Vagina (tissue), 2 donors: Measurements from ENCODE around the gene CLCA2.

ENCODE experiments used
- POLR2A ChIP-seq, 2 donors: fragments of 450-650 bp; IDR thresholded peaks; one replicate each; pipeline ENCODE4 v1.6.1; 2017; ENCODE audit warnings: antibody characterized with exemption in 2 of 2, mild to moderate bottlenecking in 2 of 2, moderate library complexity in 2 of 2
- TF ChIP-seq, protein P1 (sequence below), 3 experiments: fragments of 450-650 bp in 2 of 3; fragments of 200-600 bp in 1 of 3; sonication (generic) in 1 of 3; IDR thresholded peaks; one replicate each; pipeline ENCODE4 v1.5.1; 2017 to 2019; ENCODE audit warnings: antibody characterized with exemption in 3 of 3, mild to moderate bottlenecking in 2 of 3, moderate library complexity in 2 of 3

DNA sequence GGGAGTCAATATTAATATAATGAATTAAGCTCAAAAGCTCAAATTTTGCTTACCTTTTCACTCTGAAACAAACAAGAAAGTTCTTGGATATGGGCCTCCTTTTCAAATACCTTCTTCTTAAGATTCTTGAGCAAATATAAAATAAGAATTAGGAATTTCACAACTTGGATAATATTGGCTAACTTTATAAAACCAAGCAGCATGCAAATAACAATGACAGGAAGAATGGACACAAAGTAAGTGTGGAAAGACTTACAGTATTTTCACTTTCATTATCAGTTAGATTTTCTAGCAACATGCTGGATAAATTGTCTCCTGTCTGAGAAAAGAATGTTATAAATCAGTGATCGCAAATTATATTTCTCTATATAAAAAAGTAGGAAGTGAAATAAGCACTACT is 41.1 kb upstream of the CLCA2 start:
- TF ChIP-seq, protein P1, sequence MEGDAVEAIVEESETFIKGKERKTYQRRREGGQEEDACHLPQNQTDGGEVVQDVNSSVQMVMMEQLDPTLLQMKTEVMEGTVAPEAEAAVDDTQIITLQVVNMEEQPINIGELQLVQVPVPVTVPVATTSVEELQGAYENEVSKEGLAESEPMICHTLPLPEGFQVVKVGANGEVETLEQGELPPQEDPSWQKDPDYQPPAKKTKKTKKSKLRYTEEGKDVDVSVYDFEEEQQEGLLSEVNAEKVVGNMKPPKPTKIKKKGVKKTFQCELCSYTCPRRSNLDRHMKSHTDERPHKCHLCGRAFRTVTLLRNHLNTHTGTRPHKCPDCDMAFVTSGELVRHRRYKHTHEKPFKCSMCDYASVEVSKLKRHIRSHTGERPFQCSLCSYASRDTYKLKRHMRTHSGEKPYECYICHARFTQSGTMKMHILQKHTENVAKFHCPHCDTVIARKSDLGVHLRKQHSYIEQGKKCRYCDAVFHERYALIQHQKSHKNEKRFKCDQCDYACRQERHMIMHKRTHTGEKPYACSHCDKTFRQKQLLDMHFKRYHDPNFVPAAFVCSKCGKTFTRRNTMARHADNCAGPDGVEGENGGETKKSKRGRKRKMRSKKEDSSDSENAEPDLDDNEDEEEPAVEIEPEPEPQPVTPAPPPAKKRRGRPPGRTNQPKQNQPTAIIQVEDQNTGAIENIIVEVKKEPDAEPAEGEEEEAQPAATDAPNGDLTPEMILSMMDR (IDR thresholded peaks at IDR 0.05) = no peak
- TF ChIP-seq POLR2A (IDR thresholded peaks at IDR 0.05) = no peak
